Natural killer cell (primary cell): ENCODE data around the gene KNOP1. TPM values are rescaled to one million over a fixed set of nuclear protein-coding genes. Genes with fewer than 3 reads are reported as not detected.

ENCODE experiments used
- ATAC-seq, 3 donors: fragments of 150-1000 bp in 2 of 3; fragments of 200-7000 bp in 1 of 3; cut with Tn5 transposase; 1 replicate in 1 of 3; 2 replicates in 2 of 3; pipeline ENCODE4 v1.10.0; 2021; ENCODE audit warnings: mild to moderate bottlenecking in 2 of 3, moderate library complexity in 2 of 3
- DNase-seq, 2 donors: peaks; one replicate each; pipeline versions ENCODE4 v3.0.0 to v3.0.0-alpha.2; 2013 to 2021; ENCODE audit warnings: mixed read lengths in 1 of 2
- H3K27ac ChIP-seq: one replicate; pipeline ENCODE4 v1.5.1; 2013; ENCODE audit warnings: mild to moderate bottlenecking, low read length
- H3K27me3 ChIP-seq: one replicate; pipeline ENCODE4 v1.6.1; 2013; ENCODE audit warnings: low read length; ENCODE audit not compliant: control insufficient read depth, insufficient read depth
- H3K36me3 ChIP-seq: one replicate; pipeline ENCODE4 v1.6.1; 2013; ENCODE audit warnings: low read length; ENCODE audit not compliant: control insufficient read depth, insufficient read depth
- H3K4me1 ChIP-seq: one replicate; pipeline ENCODE4 v1.6.1; 2013; ENCODE audit warnings: low read length; ENCODE audit not compliant: control insufficient read depth, insufficient read depth
- H3K4me3 ChIP-seq: one replicate; pipeline ENCODE4 v1.5.1; 2013; ENCODE audit warnings: low read length
- H3K9me3 ChIP-seq: one replicate; pipeline ENCODE4 v1.6.1; 2013; ENCODE audit warnings: low read length; ENCODE audit not compliant: control insufficient read depth, insufficient read depth
- H3K27ac Mint-ChIP-seq, 2 donors: one replicate each; pipeline ENCODE4 v1.8.0; 2022; ENCODE audit warnings: mild to moderate bottlenecking in 2 of 2, mixed read lengths in 2 of 2, moderate library complexity in 1 of 2
- H3K27me3 Mint-ChIP-seq, 2 donors: one replicate each; pipeline ENCODE4 v1.8.0; 2022; ENCODE audit warnings: low read depth in 2 of 2, mixed read lengths in 2 of 2
- H3K36me3 Mint-ChIP-seq: one replicate; pipeline ENCODE4 v1.8.0; 2022; ENCODE audit warnings: mixed read lengths
- H3K4me1 Mint-ChIP-seq, 2 donors: one replicate each; pipeline ENCODE4 v1.8.0; 2022; ENCODE audit warnings: mixed read lengths in 2 of 2
- H3K4me3 Mint-ChIP-seq: one replicate; pipeline ENCODE4 v1.8.0; 2022; ENCODE audit warnings: mild to moderate bottlenecking, moderate library complexity, mixed read lengths
- H3K9me3 Mint-ChIP-seq, 2 donors: one replicate each; pipeline ENCODE4 v1.8.0; 2022; ENCODE audit warnings: mixed read lengths in 2 of 2
- CTCF ChIP-seq: fragments of 200-600 bp; IDR thresholded peaks from one replicate; pipeline ENCODE4 v1.8.0; 2022; ENCODE audit warnings: antibody characterized with exemption
- WGBS: methylation state at CpG from one replicate; pipeline ENCODE4 v1.1.7; 2013; ENCODE audit warnings: missing lambda C conversion rate; ENCODE audit not compliant: insufficient coverage; 5-methylcytosine and 5-hydroxymethylcytosine counted together
- intact Hi-C: fragments of 100-400 bp; cut with micrococcal nuclease; formaldehyde crosslinking; loops from one replicate; pipeline ENCODE4 v1.14.2; 2022
- total RNA-seq, 4 donors: library from RNA; stranded (reverse); fragments of 120-200 nt in 1 of 4; gene quantifications; one replicate each; pipeline versions ENCODE4 v1.2.3 to v1.2.4, GENCODE V29; 2013 to 2022

Gene KNOP1
- total RNA-seq, 3 donors from 2014 or later (not counting 1 experiment from before 2014, with no cell fraction given) = 5.6 to 8.0 (median 6.9) TPM

- Mint-ChIP-seq H3K4me1 (no peaks in the 10 kb centered on the region), H3K27ac (no peak overlapping the region), H3K9me3 (no peaks in the 10 kb centered on the region), H3K4me3 (no peak overlapping the region), H3K27me3 (peaks cover 3 to 9% of the 10 kb centered on the region in 2 donors), H3K36me3 (no peaks in the 10 kb centered on the region)
- Histone ChIP-seq H3K4me3 (no peak overlapping the region), H3K36me3 (no peaks in the 10 kb centered on the region), H3K9me3 (no peaks in the 10 kb centered on the region), H3K27ac (no peak overlapping the region), H3K4me1 (no peaks in the 10 kb centered on the region), H3K27me3 (no peaks in the 10 kb centered on the region)
- no peak for ATAC-seq
- no peak for TF ChIP-seq CTCF
- intact Hi-C loops = no loop called here
- 80% methylated on average over 11 of the region's 12 CpGs for WGBS
- DNase-seq = no peak
These were observed 36.0 kb upstream of the KNOP1 start for GRCh38 chr16:19753815-19754643.

- Mint-ChIP-seq H3K9me3 (no peaks in the 10 kb centered on the region), H3K36me3 (no peaks in the 10 kb centered on the region), H3K27ac (no peak overlapping the region), H3K4me1 (no peaks in the 10 kb centered on the region), H3K27me3 (peaks cover 0 to 4% of the 10 kb centered on the region in 2 donors), H3K4me3 (no peak overlapping the region)
- Histone ChIP-seq H3K4me1 (no peaks in the 10 kb centered on the region), H3K4me3 (no peak overlapping the region), H3K9me3 (no peaks in the 10 kb centered on the region), H3K27ac (no peak overlapping the region), H3K36me3 (no peaks in the 10 kb centered on the region), H3K27me3 (no peaks in the 10 kb centered on the region)
- TF ChIP-seq CTCF = no peak
- DNase-seq (no peak), ATAC-seq (no peak)
- 91% methylated on average over 6 of the region's 6 CpGs for WGBS
- intact Hi-C loops = no loop called here
These were observed 33.7 kb upstream of the KNOP1 start for GRCh38 chr16:19751478-19752385.

- H3K9me3 ChIP-seq = no peaks in the 10 kb centered on the region
- Mint-ChIP-seq H3K27me3 (peaks cover 0 to 4% of the 10 kb centered on the region in 2 donors), H3K9me3 (no peaks in the 10 kb centered on the region), H3K36me3 (no peaks in the 10 kb centered on the region), H3K4me1 (no peaks in the 10 kb centered on the region), H3K27ac (no peak overlapping the region), H3K4me3 (no peak overlapping the region)
- DNase-seq (no peak), ATAC-seq (no peak)
- H3K27me3 ChIP-seq = no peaks in the 10 kb centered on the region
- H3K36me3 ChIP-seq = no peaks in the 10 kb centered on the region
- intact Hi-C loops = no loop called here
- H3K4me3 ChIP-seq = no peak overlapping the region
- WGBS = 93% methylated on average over 2 of the region's 4 CpGs
- no peaks in the 10 kb centered on the region for H3K4me1 ChIP-seq
- no peak for TF ChIP-seq CTCF
- H3K27ac ChIP-seq = no peak overlapping the region
These were observed 31.6 kb upstream of the KNOP1 start for GRCh38 chr16:19749571-19750080.
